GM12892 (cell line): ENCODE data around the gene WWOX.

Experiments used
- DNase-seq: peaks from one replicate; pipeline ENCODE4 v3.0.0; 2011; ENCODE audit not compliant: insufficient read length
- FAIRE-seq: peaks from 2 replicates; lab custom pipeline; 2011; peaks lifted over from hg19 to GRCh38; lab: Jason Lieb, UNC
- POLR2A ChIP-seq: IDR thresholded peaks from 2 replicates; pipeline ENCODE4 v1.6.1; 2011; ENCODE audit warnings: low read depth, low read length, control low read depth
- POLR2AphosphoS5 ChIP-seq: IDR thresholded peaks from 2 replicates; pipeline ENCODE4 v1.6.1; 2011; ENCODE audit warnings: low read depth, low read length, control low read depth
- TAF1 ChIP-seq: IDR thresholded peaks from 2 replicates; pipeline ENCODE4 v1.6.1; 2011; ENCODE audit warnings: low read depth, mild to moderate bottlenecking, control low read depth, low read length, borderline replicate concordance

WWOX gene

GRCh38 chr16:78816499-78817195 lies 717.2 kb downstream of the WWOX start:
- FAIRE-seq, result no peak
- TF ChIP-seq POLR2A (no peak), TAF1 (no peak), POLR2AphosphoS5 (no peak)
- DNase-seq, result no peak

- TF ChIP-seq POLR2A (no peak), TAF1 (no peak), POLR2AphosphoS5 (no peak)
- DNase-seq (no peak), FAIRE-seq (no peak)
These were observed 717.8 kb downstream of the WWOX start for GRCh38 chr16:78817200-78817739.

GRCh38 chr16:78821335-78821734 lies 721.9 kb downstream of the WWOX start:
- FAIRE-seq, result no peak
- no peak for DNase-seq
- TF ChIP-seq POLR2A, result no peak
- TF ChIP-seq POLR2AphosphoS5, result no peak
- no peak for TF ChIP-seq TAF1

DNA sequence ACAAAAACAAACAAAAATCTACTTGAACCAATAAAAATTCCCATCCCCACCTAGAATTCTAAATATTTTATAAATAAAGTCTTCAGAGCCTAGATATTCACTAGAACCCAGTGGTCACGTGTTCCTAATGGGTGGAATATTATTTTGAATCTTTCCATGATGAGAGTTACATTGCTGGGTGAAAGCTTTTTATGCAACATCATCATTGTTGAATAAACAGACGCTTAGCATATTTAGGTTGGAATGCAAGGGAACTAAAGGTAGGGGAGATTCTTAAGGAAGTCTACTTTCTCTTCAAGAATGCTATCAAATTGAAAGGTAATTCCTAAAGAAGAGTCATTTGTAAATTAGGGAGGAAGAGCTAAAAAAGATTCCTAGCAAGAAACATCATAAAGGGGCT lies 723.1 kb downstream of the WWOX start:
- DNase-seq, result no peak
- TF ChIP-seq POLR2A, result no peak
- TF ChIP-seq TAF1, result no peak
- TF ChIP-seq POLR2AphosphoS5, result no peak
- FAIRE-seq, result no peak

GRCh38 chr16:78823027-78823426 lies 723.6 kb downstream of the WWOX start:
- DNase-seq (no peak), FAIRE-seq (no peak)
- TF ChIP-seq TAF1 (no peak), POLR2A (no peak), POLR2AphosphoS5 (no peak)

- TF ChIP-seq TAF1 (no peak), POLR2A (no peak), POLR2AphosphoS5 (no peak)
- FAIRE-seq (no peak), DNase-seq (no peak)
These were observed 729.8 kb downstream of the WWOX start for GRCh38 chr16:78829280-78829679.

DNA sequence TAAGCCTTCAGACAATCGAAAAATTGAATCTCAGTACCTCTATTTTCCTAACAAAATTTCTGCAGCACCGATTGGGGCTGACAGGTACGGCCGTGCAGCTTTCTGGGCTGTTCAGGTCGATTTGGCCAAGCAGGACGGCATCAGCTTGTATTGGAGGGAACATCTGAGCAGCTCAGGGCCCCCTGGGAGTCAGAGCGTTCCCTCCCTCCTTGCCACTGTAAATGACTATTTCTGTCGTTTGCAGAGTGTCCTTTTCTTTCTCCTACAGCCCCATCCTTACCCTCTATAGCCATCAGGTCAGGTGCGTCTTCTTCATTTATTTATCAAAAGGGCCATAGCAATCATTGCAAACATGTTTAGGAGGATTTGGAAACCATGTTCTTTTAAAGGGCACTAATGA lies 731.1 kb downstream of the WWOX start:
- no peak for DNase-seq
- FAIRE-seq, result no peak
- TF ChIP-seq POLR2A (no peak), POLR2AphosphoS5 (no peak), TAF1 (no peak)

GRCh38 chr16:78832100-78832499 lies 732.6 kb downstream of the WWOX start:
- DNase-seq (no peak), FAIRE-seq (no peak)
- TF ChIP-seq POLR2AphosphoS5, result no peak
- TF ChIP-seq POLR2A, result no peak
- TF ChIP-seq TAF1, result no peak

GRCh38 chr16:78836802-78837491 lies 737.5 kb downstream of the WWOX start:
- no peak for DNase-seq

DNA sequence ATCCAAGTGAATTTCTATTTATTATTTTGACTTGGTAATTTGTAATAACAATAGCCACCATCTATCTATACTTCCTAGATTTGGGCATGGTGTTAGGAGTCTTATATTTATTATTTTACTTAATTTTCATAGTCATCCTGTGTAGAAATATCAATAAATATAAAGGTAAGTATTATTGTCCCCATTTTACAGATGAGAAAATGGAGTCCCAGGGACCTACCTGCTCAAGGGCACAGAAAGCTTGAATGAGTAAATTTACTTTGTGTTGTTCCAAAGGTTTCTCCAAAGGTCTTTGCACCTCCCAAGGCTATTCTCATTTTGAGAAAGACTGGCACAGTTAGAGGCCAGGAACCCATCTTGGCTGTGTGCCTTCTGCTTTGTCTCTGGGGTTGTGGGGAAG lies 738.3 kb downstream of the WWOX start:
- TF ChIP-seq POLR2A (no peak), TAF1 (no peak), POLR2AphosphoS5 (no peak)
- FAIRE-seq, result no peak
- DNase-seq, result no peak

More at GRCh38 chr16:78836802-78837491, 737.5 kb downstream of the WWOX start:
- no peak for TF ChIP-seq POLR2A
- TF ChIP-seq POLR2AphosphoS5, result no peak
- no peak for TF ChIP-seq TAF1
- FAIRE-seq, result no peak

DNA sequence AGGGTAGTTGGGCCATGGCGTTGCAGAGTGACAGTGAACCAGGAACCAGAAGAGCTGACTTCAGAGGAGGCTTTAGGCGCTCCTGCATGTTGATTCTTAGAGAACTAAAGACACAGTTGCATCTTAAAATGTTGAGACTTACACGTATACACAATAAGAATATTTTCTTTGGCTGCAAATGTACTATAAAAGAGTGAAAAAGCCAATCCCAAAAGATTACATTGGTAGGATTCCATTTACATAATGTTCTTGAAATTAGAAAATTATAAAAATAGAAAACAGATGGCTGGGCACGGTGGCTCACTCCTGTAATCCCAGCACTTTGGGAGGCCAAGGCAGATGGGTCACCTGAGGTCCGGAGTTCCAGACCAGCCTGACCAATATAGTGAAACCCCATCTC lies 738.8 kb downstream of the WWOX start:
- FAIRE-seq (no peak), DNase-seq (no peak)
- TF ChIP-seq TAF1 (no peak), POLR2AphosphoS5 (no peak), POLR2A (no peak)
